Fibroblast of upper back skin (primary cell): ENCODE measurements around the gene SCO2.
"Not testable (repeated sequence)": the region's sequence is repeated elsewhere in the genome, so short reads cannot be mapped to it uniquely, and the experiment has no call there.

Experiments
- DNase-seq: peaks from one replicate; pipeline ENCODE4 v3.0.0-alpha.2; 2013

SCO2 gene

GRCh38 chr22:50530877-50531545 lies 5.6 kb upstream of the SCO2 start:
- DNase-seq, result peak; percentile 69

GRCh38 chr22:50530580-50530876 lies 5.1 kb upstream of the SCO2 start:
- DNase-seq, result no peak

- peak; percentile 58 for DNase-seq
Observed at GRCh38 chr22:50529897-50530579, 4.6 kb upstream of the SCO2 start, which contains the start of gene TYMP. TYMP (minus strand) TSS chr22:50530012; CDS start chr22:50529709, 303 bp downstream.

- no peak for DNase-seq
Observed at GRCh38 chr22:50529416-50529896, 4.1 kb upstream of the SCO2 start.

GRCh38 chr22:50528682-50529415 lies 3.5 kb upstream of the SCO2 start:
- no peak for DNase-seq

GRCh38 chr22:50527921-50528681 lies 2.7 kb upstream of the SCO2 start:
- no peak for DNase-seq

GRCh38 chr22:50526834-50527801 lies 1.7 kb upstream of the SCO2 start:
- DNase-seq, result no peak

GRCh38 chr22:50526108-50526833 lies 873 bp upstream of the SCO2 start:
- peak; percentile 72 for DNase-seq

- DNase-seq, result no peak
Observed at GRCh38 chr22:50525858-50526107, 385 bp upstream of the SCO2 start.

- no peak for DNase-seq
Observed at GRCh38 chr22:50524676-50525103, 708 bp downstream of the SCO2 start.

GRCh38 chr22:50523806-50524675 lies 1.4 kb downstream of the SCO2 start:
- no peak for DNase-seq

- no peak for DNase-seq
Observed at GRCh38 chr22:50523458-50523805, 2.0 kb downstream of the SCO2 start.

GRCh38 chr22:50522806-50523438 lies 2.5 kb downstream of the SCO2 start:
- no peak for DNase-seq

GRCh38 chr22:50522208-50522805 lies 3.1 kb downstream of the SCO2 start:
- DNase-seq, result no peak

GRCh38 chr22:50521710-50522109 lies 3.7 kb downstream of the SCO2 start:
- DNase-seq, result no peak

GRCh38 chr22:50520826-50521453 lies 4.5 kb downstream of the SCO2 start:
- no peak for DNase-seq

- DNase-seq, result not testable (repeated sequence)
Observed at GRCh38 chr22:50520184-50520583, 5.2 kb downstream of the SCO2 start.

- no peak for DNase-seq
Observed at GRCh38 chr22:50519151-50519550, 6.2 kb downstream of the SCO2 start.

GRCh38 chr22:50518606-50519005 lies 6.8 kb downstream of the SCO2 start:
- DNase-seq, result no peak
